ENCODE results near the gene GBF1. TPM values are rescaled to one million over a fixed set of nuclear protein-coding genes. Genes with fewer than 3 reads are reported as not detected.

GBF1 gene
- total RNA-seq, 1 experiment from 2014 or later, result 23.7 TPM

- Histone ChIP-seq H3K27ac (ENCODE audit: insufficient read length, low read depth, low read length) (no peak overlapping the region), H3K9ac (ENCODE audit: extremely low read depth, insufficient read length, low read length) (no peak overlapping the region), H2BK12ac (ENCODE audit: insufficient read length, low read depth, low read length) (no peak overlapping the region), H4K91ac (ENCODE audit: insufficient read length, low read depth, low read length) (no peak overlapping the region), H2BK20ac (ENCODE audit: low read depth, low read length, poor library complexity, severe bottlenecking) (no peak overlapping the region), H4K5ac (ENCODE audit: insufficient read length, low read depth, low read length) (no peak overlapping the region), H2BK120ac (ENCODE audit: low read depth, low read length, poor library complexity, severe bottlenecking) (no peak overlapping the region), H2BK5ac (ENCODE audit: insufficient read length, low read length) (no peak overlapping the region), H3K14ac (ENCODE audit: insufficient read depth, low read length) (no peak overlapping the region), H3K79me1 (ENCODE audit: insufficient read depth, low read depth, low read length, poor library complexity, severe bottlenecking) (no peaks in the 10 kb centered on the region), H3K79me2 (ENCODE audit: insufficient read depth, low read length) (no peaks in the 10 kb centered on the region), H2BK15ac (ENCODE audit: low read depth, low read length) (no peak overlapping the region), H3K4me1 (ENCODE audit: insufficient read depth, low read length) (no peaks in the 10 kb centered on the region), H3K18ac (ENCODE audit: insufficient read length, low read depth, low read length) (no peak overlapping the region), H3K23ac (ENCODE audit: insufficient read length, low read depth, low read length) (no peak overlapping the region), H4K20me1 (ENCODE audit: control insufficient read depth, insufficient read depth, insufficient read length) (no peaks in the 10 kb centered on the region), H2AFZ (ENCODE audit: low read length) (no peak overlapping the region), H3K4ac (ENCODE audit: low read depth, low read length) (no peak overlapping the region), H4K8ac (replicated peaks; ENCODE audit: insufficient read length, low read depth, low read length) (no peak overlapping the region), H3K9me3 (ENCODE audit: control insufficient read depth, low read depth, low read length) (no peaks in the 10 kb centered on the region), H3K27me3 (ENCODE audit: insufficient read depth, low read length) (no peaks in the 10 kb centered on the region), H2AK5ac (ENCODE audit: insufficient read length, low read length) (no peak overlapping the region), H3K4me2 (ENCODE audit: insufficient read depth, insufficient read length, low read length) (no peak overlapping the region), H3T11ph (ENCODE audit: low read length) (no peak overlapping the region), H3K56ac (ENCODE audit: insufficient read length, low read depth, low read length) (no peak overlapping the region), H3K23me2 (ENCODE audit: insufficient read length, low read depth, low read length, poor library complexity, severe bottlenecking) (peaks cover 3% of the 10 kb centered on the region)
- peaks cover 44% of the 10 kb centered on the region for H3K27me3 Mint-ChIP-seq (ENCODE audit: low read depth)
- peaks cover 11 to 24% of the 10 kb centered on the region in 2 experiments for H3K4me1 Mint-ChIP-seq
- peaks cover 1 to 31% (median 21%) of the 10 kb centered on the region in 3 experiments; a peak in 5 of 7 replicates for H3K36me3 Mint-ChIP-seq (ENCODE audit: insufficient read depth in 1 of 3, low read depth in 3 of 3)
- no peak overlapping the region; a peak in 1 of 7 replicates for H3K27ac Mint-ChIP-seq
- WGBS (ENCODE audit: extremely low coverage, insufficient read length, low lambda C conversion rate), result no CpG with 5 or more reads among the region's 22 CpGs
- H3K4me3 Mint-ChIP-seq, result peak overlapping the region in 1 of 2 experiments; percentile 54; a peak in 2 of 5 replicates
- no peak for DNase-seq
- H3K9me3 Mint-ChIP-seq, result no peaks in the 10 kb centered on the region
- TF ChIP-seq CTCF (conservative IDR thresholded peaks at IDR 0.05), result no peak
Measured at GRCh38 chr10:102400598-102401341, 155.4 kb downstream of the GBF1 start.
